ENCODE measurements around the gene MYO1H.

Gene MYO1H

DNA sequence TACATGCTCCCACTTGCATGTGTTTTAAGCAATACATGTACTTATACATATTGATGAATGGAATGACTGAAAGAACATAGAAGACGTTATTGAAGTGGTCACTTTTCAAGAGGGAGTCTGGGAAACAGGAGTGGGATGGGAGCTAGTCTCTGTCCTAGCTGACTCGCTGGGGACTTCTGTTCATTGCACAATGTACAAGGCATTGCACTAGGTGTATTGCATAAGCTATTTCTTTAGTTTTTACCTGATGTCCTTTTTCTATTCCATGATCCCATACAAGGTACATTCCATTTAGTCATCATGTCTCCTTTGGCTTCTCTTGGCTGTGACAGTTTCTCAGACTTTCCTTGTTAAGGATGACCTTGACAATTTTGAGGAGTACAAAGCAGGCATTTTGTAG lies 4.0 kb upstream of the MYO1H start:
- TF ChIP-seq, protein P1, sequence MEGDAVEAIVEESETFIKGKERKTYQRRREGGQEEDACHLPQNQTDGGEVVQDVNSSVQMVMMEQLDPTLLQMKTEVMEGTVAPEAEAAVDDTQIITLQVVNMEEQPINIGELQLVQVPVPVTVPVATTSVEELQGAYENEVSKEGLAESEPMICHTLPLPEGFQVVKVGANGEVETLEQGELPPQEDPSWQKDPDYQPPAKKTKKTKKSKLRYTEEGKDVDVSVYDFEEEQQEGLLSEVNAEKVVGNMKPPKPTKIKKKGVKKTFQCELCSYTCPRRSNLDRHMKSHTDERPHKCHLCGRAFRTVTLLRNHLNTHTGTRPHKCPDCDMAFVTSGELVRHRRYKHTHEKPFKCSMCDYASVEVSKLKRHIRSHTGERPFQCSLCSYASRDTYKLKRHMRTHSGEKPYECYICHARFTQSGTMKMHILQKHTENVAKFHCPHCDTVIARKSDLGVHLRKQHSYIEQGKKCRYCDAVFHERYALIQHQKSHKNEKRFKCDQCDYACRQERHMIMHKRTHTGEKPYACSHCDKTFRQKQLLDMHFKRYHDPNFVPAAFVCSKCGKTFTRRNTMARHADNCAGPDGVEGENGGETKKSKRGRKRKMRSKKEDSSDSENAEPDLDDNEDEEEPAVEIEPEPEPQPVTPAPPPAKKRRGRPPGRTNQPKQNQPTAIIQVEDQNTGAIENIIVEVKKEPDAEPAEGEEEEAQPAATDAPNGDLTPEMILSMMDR (conservative IDR thresholded peaks at IDR 0.05; ENCODE audit: low read depth), result no peak
- DNase-seq (ENCODE audit: low spot score), result no peak
- no peak overlapping the region for H3K27ac ChIP-seq
- CTCF ChIA-PET, result no interaction called here
- POLR2A ChIA-PET (ENCODE audit: low non-redundant PET), result no interaction called here

DNA sequence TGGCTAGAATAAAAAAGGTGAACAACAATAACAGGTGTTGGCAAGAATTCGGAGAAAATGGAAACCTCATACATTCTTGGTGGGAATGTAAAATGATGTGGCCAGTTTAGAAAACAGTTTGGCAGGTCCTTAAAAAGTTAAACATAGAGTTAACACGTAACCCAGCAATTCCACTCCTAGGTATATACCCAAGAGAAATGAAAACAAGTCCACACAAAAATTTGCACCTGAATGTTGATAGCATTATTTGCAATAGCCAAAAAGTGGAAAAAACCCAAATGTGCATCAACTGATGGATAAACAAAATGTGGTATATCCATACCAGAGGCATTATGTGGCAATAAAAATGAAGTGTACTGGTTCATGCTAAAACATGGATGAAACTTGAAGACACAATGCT lies 2.3 kb upstream of the MYO1H start:
- POLR2A ChIA-PET (ENCODE audit: low non-redundant PET), result no interaction called here
- no peak overlapping the region for H3K27ac ChIP-seq
- TF ChIP-seq, protein P1 (conservative IDR thresholded peaks at IDR 0.05; ENCODE audit: low read depth), result no peak
- DNase-seq (ENCODE audit: low spot score), result no peak
- CTCF ChIA-PET, result no interaction called here

DNA sequence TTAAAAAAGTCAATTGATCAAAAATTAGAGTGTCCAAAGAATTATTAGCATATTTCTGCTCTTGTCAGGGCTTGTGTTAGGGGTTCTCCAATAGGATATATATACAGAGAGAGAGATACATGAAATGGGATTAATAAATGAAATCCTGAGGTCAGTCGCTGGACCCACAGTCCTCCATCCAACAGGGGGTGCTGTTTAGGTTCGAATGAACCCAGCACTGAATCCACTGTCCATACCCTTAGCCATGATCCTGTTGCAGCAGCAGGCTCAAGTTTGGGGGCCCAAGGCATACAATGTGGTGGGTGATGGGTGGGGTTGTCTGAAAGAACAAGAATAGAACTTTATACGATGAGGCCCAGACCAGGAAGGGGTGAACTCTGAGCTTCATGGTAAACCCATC lies 780 bp upstream of the MYO1H start:
- CTCF ChIA-PET, result no interaction called here

DNA sequence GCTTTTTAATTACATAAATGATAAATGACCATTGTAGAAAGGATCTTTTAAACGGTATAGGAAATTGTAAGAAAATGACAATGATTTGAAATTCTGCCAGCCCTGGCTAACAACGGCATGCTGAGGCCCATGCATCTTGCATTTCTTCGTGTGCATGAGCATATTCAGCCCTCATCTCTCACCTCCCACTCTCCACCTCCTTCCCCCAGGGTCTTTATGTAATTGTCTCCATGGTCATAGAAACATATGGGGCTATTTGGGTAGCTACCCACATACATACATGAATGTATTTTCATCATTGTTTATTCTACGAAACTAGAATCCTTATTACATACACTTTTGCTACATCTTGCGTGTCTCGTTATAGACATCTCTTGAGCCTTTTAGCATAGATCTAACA lies 4.5 kb downstream of the MYO1H start:
- H3K27ac ChIP-seq, result no peak overlapping the region
- POLR2A ChIA-PET (ENCODE audit: low non-redundant PET), result no interaction called here
- DNase-seq (ENCODE audit: low spot score), result no peak
- CTCF ChIA-PET, result no interaction called here
- TF ChIP-seq, protein P1 (conservative IDR thresholded peaks at IDR 0.05; ENCODE audit: low read depth), result no peak

More for the DNA sequence above, 780 bp upstream of the MYO1H start:
- DNase-seq (ENCODE audit: low spot score), result no peak
- H3K27ac ChIP-seq, result no peak overlapping the region
- TF ChIP-seq, protein P1 (conservative IDR thresholded peaks at IDR 0.05; ENCODE audit: low read depth), result no peak
- POLR2A ChIA-PET (ENCODE audit: low non-redundant PET), result no interaction called here

DNA sequence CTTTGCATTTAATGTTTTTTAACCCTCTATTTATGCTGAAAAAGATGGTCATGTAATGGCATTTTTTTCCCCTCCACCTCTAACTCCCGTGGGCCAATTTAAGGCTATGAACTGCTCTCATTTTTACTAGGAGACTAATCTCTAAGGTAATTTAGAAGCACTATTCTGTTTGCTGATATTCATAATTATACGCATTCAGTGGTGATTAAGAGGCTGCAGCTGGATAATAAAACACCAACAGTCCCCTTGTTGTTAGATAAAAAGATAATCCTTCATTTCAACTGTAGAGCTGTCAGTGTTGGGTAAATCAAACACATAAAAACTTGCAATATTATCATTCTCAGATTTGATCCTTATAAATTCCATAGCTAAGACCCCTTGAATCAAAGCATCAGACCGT lies 8.9 kb downstream of the MYO1H start:
- DNase-seq (ENCODE audit: low spot score), result no peak
- TF ChIP-seq, protein P1 (conservative IDR thresholded peaks at IDR 0.05; ENCODE audit: low read depth), result no peak
- POLR2A ChIA-PET (ENCODE audit: low non-redundant PET), result no interaction called here
- CTCF ChIA-PET, result interaction anchor here (0.6 to 1.5 kb wide), 2 partner anchors 29 to 72 kb away, joined by 4 read pairs; no protein-coding TSS in a partner anchor
- no peak overlapping the region for H3K27ac ChIP-seq

DNA sequence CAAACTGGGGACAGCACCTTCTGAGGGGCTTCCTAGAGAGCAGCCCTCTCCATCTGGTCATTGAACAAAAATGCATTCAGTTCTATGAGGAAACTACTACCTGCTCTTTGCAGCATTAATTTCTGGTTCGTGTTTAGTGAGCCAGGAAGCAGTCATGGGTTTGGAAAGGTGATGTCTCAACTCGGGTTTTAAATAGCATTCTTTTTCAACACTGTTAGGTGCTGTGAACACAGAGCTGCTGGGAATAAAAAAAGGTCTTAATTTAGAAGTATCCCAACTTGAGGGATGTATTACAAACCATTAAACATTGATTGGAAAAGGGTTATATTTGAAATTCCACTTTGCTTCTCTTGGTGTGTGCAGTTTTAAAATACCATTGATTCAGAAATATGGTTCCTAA lies 9.3 kb downstream of the MYO1H start:
- H3K27ac ChIP-seq, result no peak overlapping the region
- ChIA-PET POLR2A (ENCODE audit: low non-redundant PET) (no interaction called here), CTCF (no interaction called here)
- no peak for DNase-seq (ENCODE audit: low spot score)
- TF ChIP-seq, protein P1 (conservative IDR thresholded peaks at IDR 0.05; ENCODE audit: low read depth), result no peak

Data from RWPE1 (cell line).